HepG2 (cell line): ENCODE results near the gene LIPT1. TPM values are rescaled to one million over a fixed set of nuclear protein-coding genes. Genes with fewer than 3 reads are reported as not detected.

ENCODE experiments used
- ELK4 ChIP-seq: sonication (generic); formaldehyde crosslinking; IDR thresholded peaks from 2 replicates; pipeline ENCODE4 v1.9.0; 2021; ENCODE audit warnings: missing genetic modification reagents, borderline replicate concordance
- FOXO1 ChIP-seq: sonication (generic); formaldehyde crosslinking; IDR thresholded peaks from 2 replicates; pipeline ENCODE4 v1.4.0; 2020; ENCODE audit warnings: missing genetic modification reagents
- MAFK ChIP-seq, 2 experiments: IDR thresholded peaks in 1 of 2; conservative IDR thresholded peaks in 1 of 2; 2 replicates each; pipeline ENCODE4 v1.6.1; 2011; ENCODE audit warnings: improper control_type of control experiment in 2 of 2, low read length in 2 of 2
- NCOA2 ChIP-seq: sonication (generic); formaldehyde crosslinking; IDR thresholded peaks from 2 replicates; pipeline ENCODE4 v1.8.0; 2022; ENCODE audit warnings: inconsistent platforms
- NFIB ChIP-seq: sonication (generic); formaldehyde crosslinking; IDR thresholded peaks from 2 replicates; pipeline ENCODE4 v1.9.0; 2021; ENCODE audit warnings: missing genetic modification reagents, mild to moderate bottlenecking, borderline replicate concordance
- PLSCR1 ChIP-seq: sonication (generic); formaldehyde crosslinking; IDR thresholded peaks from 2 replicates; pipeline ENCODE4 v1.5.0; 2020; ENCODE audit warnings: missing genetic modification reagents, mild to moderate bottlenecking, borderline replicate concordance
- PREB ChIP-seq: sonication (generic); formaldehyde crosslinking; IDR thresholded peaks from 2 replicates; pipeline ENCODE4 v1.4.0; 2020; ENCODE audit warnings: missing genetic modification reagents
- SATB2 ChIP-seq: sonication (generic); formaldehyde crosslinking; IDR thresholded peaks from 2 replicates; pipeline ENCODE4 v1.5.0; 2020; ENCODE audit warnings: missing genetic modification reagents
- SMYD3 ChIP-seq: sonication (generic); formaldehyde crosslinking; IDR thresholded peaks from 2 replicates; pipeline ENCODE4 v1.8.1; 2023; ENCODE audit warnings: mild to moderate bottlenecking, missing genetic modification reagents
- ZNF263 ChIP-seq: sonication (generic); formaldehyde crosslinking; IDR thresholded peaks from 2 replicates; pipeline ENCODE4 v1.4.0; 2020; ENCODE audit warnings: missing genetic modification reagents
- ZNF34 ChIP-seq: sonication (generic); formaldehyde crosslinking; IDR thresholded peaks from 2 replicates; pipeline ENCODE4 v1.4.0; 2020; ENCODE audit warnings: mild to moderate bottlenecking, missing genetic modification reagents, borderline replicate concordance
- ZNF354B ChIP-seq: sonication (generic); formaldehyde crosslinking; IDR thresholded peaks from 2 replicates; pipeline ENCODE4 v1.8.0; 2022; ENCODE audit warnings: mild to moderate bottlenecking, missing genetic modification reagents
- ZNF407 ChIP-seq: sonication (generic); formaldehyde crosslinking; IDR thresholded peaks from one replicate; pipeline ENCODE4 v1.5.1; 2020; ENCODE audit warnings: mild to moderate bottlenecking, missing genetic modification reagents; ENCODE audit errors: not compliant biosample characterization
- ZNF441 ChIP-seq: sonication (generic); formaldehyde crosslinking; IDR thresholded peaks from 2 replicates; pipeline ENCODE4 v1.7.0; 2021; ENCODE audit warnings: missing genetic modification reagents, borderline replicate concordance
- ZNF614 ChIP-seq: IDR thresholded peaks from 2 replicates; pipeline ENCODE4 v1.6.1; 2018; ENCODE audit warnings: missing biosample characterization, missing genetic modification reagents, inconsistent platforms, borderline replicate concordance
- polyA plus RNA-seq, 8 experiments: library from polyadenylated mRNA; depleted of rRNA in 3 of 8; stranded (reverse) in 7 of 8; unstranded in 1 of 8; fragments of >200 nt; fragmentation: Illumina TruSeq in 4 of 8; extraction: Trizol in 4 of 8; gene quantifications; 2 replicates each; pipeline versions ENCODE4 v1.2.1 to v1.2.3, GENCODE V29; 2011 to 2016; ENCODE audit warnings: low read depth in 4 of 8, missing spikeins in 1 of 8, mixed read lengths in 1 of 8; ENCODE audit not compliant: insufficient read depth in 1 of 8
- total RNA-seq, 5 experiments: library from RNA; depleted of rRNA; stranded (reverse); fragments of >200 nt; fragmentation: Illumina TruSeq; extraction: Trizol; gene quantifications; 2 replicates each; pipeline ENCODE4 v1.2.3, GENCODE V29; 2016; ENCODE audit warnings: low read depth in 1 of 5

Gene LIPT1
- total and polyA plus RNA-seq, 2 of the 13 experiments (the other 11 are each of a cell fraction or from before 2014, with no cell fraction given), result 8.0 to 9.6 TPM

- TF ChIP-seq ZNF614 (CRISPR knock-in tag) (peak; percentile 98), ELK4 (no peak), ZNF354B (CRISPR knock-in tag) (no peak), SMYD3 (CRISPR knock-in tag) (peak; percentile 71), MAFK (conservative IDR thresholded peaks at IDR 0.05 in 1 of 2, IDR thresholded peaks at IDR 0.05 in 1 of 2; ENCODE audit: low read length in 2 of 2) (0 out of 4 replicates have a peak, but pooled peaks of 1 of the 2 experiments have one; percentile 2), ZNF263 (CRISPR knock-in tag) (peak; percentile 71; the same call in 1 of the 2 replicates), NCOA2 (CRISPR knock-in tag) (peak; percentile 76), ZNF441 (peak; percentile 80), FOXO1 (peak; percentile 75; the same call in 1 of the 2 replicates), PLSCR1 (CRISPR knock-in tag) (0 out of 2 replicates have a peak, but pooled peaks have one; percentile 55), SATB2 (CRISPR knock-in tag) (peak; percentile 62; the same call in 1 of the 2 replicates), ZNF34 (CRISPR knock-in tag) (no peak), ZNF407 (CRISPR knock-in tag) (peak; percentile 88), NFIB (CRISPR knock-in tag) (no peak), PREB (CRISPR knock-in tag) (no peak)
These were observed 26.2 kb downstream of the LIPT1 start, which contains the start of the genes MITD1 and MRPL30 (continued) for GRCh38 chr2:99180755-99181623.
